GM19467 (cell line): ENCODE data around the gene TRIM39.
A peak's percentile ranks its signal among the peaks of the same experiment; 100 is the strongest.

ENCODE experiments used
- ATAC-seq: cut with Tn5 transposase; IDR thresholded peaks from one replicate; pipeline ENCODE4 v1.9.1; 2021; ENCODE audit warnings: mild to moderate bottlenecking, moderate library complexity; ENCODE audit not compliant: unreplicated experiment

TRIM39 gene

GRCh38 chr6:30325873-30326525, 728 bp upstream of the TRIM39 start:
- peak; percentile 20 for ATAC-seq

GRCh38 chr6:30327232-30327746, 562 bp downstream of the TRIM39 start:
- no peak for ATAC-seq

DNA sequence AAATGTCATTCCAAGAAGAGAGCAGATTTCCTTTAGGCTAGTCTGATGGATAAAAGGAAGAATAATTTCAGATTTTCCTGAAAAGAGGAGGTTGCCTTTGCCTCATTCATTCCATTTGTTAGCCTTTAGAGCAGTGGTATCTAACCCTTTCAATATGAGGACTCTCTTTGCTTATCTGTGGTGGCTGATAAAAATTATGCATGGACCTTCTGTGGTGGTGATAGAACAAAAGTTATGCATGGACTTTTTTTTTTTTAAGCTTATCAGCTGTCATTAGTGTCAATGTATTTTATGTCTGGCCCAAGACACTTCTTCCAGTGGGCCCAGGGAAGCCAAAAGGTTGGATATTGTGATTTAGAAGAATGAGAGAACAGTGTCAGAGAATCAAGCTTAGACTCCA, 1.7 kb downstream of the TRIM39 start:
- ATAC-seq: no peak

DNA sequence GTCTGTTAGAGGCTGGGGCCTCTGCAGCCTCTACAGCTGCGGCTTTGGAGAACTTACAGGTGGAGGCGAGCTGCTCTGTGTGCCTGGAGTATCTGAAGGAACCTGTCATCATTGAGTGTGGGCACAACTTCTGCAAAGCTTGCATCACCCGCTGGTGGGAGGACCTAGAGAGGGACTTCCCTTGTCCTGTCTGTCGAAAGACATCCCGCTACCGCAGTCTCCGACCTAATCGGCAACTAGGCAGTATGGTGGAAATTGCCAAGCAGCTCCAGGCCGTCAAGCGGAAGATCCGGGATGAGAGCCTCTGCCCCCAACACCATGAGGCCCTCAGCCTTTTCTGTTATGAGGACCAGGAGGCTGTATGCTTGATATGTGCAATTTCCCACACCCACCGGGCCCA, 2.6 kb downstream of the TRIM39 start:
- ATAC-seq: no peak

GRCh38 chr6:30331981-30332380, 5.3 kb downstream of the TRIM39 start:
- no peak for ATAC-seq

DNA sequence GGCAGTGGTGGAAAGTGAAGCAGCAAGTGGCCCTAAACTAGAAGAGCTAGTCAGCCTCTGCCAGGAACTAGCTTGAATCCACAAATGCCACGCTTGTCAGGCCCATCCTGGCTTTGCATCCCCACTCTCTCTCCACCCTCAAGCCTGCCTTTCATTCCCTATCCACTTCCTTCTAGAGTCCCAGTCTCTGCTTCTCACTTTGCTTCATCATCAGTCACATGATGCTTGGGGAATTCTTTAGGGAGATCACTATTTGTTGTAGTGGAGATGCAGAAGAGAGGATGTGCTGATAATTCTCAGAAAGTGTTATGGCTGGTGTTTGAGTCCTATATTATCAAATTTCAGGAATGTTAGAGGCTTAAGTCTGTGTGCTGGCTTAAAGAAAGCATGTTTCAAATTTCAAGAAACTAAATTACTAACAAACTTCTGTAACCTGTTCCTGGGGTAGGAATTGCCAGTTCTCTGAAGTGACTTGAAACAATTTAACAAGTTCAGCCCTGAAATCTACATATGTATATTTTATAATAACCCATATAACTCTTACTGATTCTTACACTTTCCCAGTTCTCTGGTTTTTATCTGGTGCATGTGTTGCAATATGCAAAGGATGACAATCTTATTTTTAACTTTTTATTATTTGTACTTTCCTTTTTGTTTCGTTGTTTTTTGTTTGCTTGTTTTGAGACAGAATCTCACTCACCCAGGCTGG, 7.5 kb downstream of the TRIM39 start:
- no peak for ATAC-seq

DNA sequence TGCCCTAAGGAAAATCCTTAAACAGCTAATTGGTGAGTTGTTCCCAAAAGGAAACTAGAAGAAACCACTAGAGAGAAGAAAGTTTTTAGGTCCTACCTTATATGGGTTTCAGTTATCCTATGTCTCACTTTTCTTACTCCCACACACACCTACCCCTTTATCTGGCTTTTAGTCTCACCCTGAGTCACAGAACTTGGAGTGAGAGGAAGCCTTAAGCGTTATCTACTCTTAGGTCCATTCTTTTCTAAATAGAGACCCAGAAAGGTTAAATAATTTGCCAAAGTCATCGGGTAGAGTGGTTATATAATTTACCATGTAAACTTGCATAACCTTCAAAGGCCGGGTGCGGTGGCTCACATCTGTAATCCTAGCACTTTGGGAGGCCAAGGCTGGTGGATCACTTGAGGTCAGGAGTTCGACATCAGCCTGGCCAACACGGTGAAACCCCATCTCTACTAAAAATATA, 13.9 kb downstream of the TRIM39 start:
- ATAC-seq: no peak

- no peak for ATAC-seq
These were observed 14.5 kb downstream of the TRIM39 start for GRCh38 chr6:30341218-30341617.

GRCh38 chr6:30341728-30342127, 15.0 kb downstream of the TRIM39 start:
- ATAC-seq: no peak

GRCh38 chr6:30344191-30344867, 17.6 kb downstream of the TRIM39 start:
- no peak for ATAC-seq

GRCh38 chr6:30344868-30345671, 18.3 kb downstream of the TRIM39 start, which contains the start of gene RPP21:
RPP21 (plus strand) TSS chr6:30345156; CDS start chr6:30345172, 16 bp downstream.
- peak; percentile 92 for ATAC-seq

DNA sequence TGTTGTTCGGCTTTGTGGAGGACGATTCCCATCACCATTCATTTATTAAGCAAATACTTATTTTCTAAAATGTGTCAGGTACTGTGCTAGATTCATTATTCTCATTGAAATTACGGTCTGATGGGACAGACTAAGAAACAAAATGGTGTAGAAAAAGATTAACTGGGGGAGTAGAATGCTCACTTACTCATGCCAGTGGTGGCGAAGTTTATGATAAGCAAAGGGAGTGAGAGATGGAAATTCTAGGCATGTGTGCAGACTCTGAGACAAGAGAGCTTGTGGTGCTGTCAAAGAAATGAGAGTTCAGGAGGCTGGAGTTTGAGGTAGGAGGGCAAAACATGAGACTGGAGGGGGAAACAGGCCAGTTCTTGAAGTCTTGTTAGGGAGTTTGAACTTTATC, 19.1 kb downstream of the TRIM39 start:
- no peak for ATAC-seq

- no peak for ATAC-seq
These were observed 22.2 kb downstream of the TRIM39 start for GRCh38 chr6:30348957-30349356.

- no peak for ATAC-seq
These were observed 22.9 kb downstream of the TRIM39 start for GRCh38 chr6:30349421-30350177.

DNA sequence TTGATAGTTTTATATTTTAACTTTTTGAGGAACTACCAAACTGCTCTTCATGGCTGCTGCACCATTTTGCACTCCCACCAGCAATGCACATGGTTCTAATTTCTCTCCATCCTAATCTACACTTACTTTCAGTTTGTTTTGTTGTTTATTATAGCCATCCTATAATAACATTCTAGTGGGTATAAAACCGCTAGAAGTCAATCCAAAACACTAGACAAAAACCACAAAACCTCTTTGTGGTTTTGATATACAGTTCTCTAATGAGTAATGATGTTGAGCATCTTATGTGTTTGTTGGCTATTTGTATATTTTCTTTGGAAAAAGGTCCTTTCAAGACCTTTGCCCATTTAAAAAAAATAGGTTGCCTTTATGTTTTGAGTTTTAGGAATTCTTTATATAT, 23.8 kb downstream of the TRIM39 start:
- ATAC-seq: no peak

DNA sequence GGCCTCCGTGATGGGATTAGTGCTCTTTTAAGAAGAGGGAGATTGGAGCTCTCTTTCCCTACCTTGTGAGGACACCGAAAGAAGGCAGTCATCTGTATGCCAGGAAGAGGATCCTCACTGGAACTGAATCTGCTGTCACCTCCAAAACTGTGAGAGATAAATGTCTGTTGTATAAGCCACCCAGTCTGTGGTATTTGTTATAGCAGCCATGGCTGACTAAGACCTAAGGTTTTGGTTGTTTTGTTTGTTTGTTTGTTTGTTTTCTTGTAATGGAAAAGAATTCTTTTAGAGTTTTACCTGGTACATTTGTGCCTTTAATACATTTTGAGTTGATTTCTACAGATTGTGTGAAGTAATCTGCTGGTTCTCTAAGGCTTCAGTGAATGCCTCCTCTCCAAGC, 25.8 kb downstream of the TRIM39 start:
- no peak for ATAC-seq

DNA sequence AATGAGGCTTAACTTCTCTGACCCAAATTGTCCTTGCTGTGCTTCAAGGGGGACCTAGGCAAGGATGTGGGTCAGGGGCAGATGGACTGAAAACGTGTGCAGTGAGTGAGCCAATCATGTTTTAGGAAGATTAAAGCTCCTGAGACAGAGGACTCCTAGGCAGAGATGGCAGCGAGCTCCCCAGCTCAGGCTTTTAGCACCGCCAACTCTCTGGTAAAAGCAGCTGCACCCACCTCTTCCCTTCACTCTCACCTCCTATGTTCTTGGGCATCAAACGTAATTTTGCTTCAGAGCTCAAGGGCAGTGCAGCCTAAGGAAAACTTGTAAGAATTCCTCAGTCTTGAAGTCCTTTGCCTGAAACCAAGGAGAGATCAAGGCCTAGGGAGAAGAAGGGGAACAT, 28.6 kb downstream of the TRIM39 start:
- no peak for ATAC-seq

DNA sequence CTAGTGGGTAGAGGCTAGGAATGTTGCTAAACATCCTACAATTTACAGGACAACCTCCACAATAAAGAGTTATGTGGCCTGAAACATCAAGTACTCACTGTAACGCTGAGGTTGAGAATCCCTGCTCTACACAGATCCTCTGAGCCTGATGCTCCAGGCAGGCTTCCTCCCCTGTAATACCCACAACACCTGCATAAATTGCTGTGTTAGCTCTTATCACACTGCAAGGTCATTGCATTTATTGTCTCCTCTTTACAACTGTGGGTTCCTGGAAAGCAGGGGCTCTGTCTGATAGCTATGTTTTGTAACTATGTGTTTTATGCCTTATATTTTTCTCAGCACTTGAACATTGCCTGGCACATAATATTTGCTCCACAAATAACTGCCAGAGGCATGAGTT, 29.8 kb downstream of the TRIM39 start:
- ATAC-seq: no peak

- no peak for ATAC-seq
These were observed 31.2 kb downstream of the TRIM39 start for GRCh38 chr6:30357678-30358540.
